Stimulated activated CD8-positive, alpha-beta memory T cell treated with anti-CD3 and anti-CD28 coated beads, Interleukin-2, amount 100 ng/mL, for 1 hour (primary cell): ENCODE data around the gene CLDN22.

ENCODE experiments used
- DNase-seq, 2 donors: peaks; one replicate each; pipeline ENCODE4 v3.0.0-alpha.2; 2020; ENCODE audit warnings: low read depth in 2 of 2

CLDN22 gene

GRCh38 chr4:183321516-183321915, 1.4 kb upstream of the CLDN22 start:
- DNase-seq = no peak

GRCh38 chr4:183321079-183321478, 1.0 kb upstream of the CLDN22 start:
- DNase-seq = no peak

- DNase-seq = no peak
Measured at GRCh38 chr4:183318656-183319055, 1.4 kb downstream of the CLDN22 start.

GRCh38 chr4:183314806-183315205, 5.3 kb downstream of the CLDN22 start:
- DNase-seq = no peak

GRCh38 chr4:183314336-183314735, 5.7 kb downstream of the CLDN22 start:
- DNase-seq = no peak

- DNase-seq = no peak
Measured at GRCh38 chr4:183312841-183313240, 7.2 kb downstream of the CLDN22 start.

GRCh38 chr4:183306811-183307210, 13.3 kb downstream of the CLDN22 start:
- no peak for DNase-seq

GRCh38 chr4:183304538-183304937, 15.5 kb downstream of the CLDN22 start:
- DNase-seq = no peak

- no peak for DNase-seq
Measured at GRCh38 chr4:183304067-183304466, 16.0 kb downstream of the CLDN22 start.

- no peak for DNase-seq
Measured at GRCh38 chr4:183303301-183303700, 16.8 kb downstream of the CLDN22 start.

- no peak for DNase-seq
Measured at GRCh38 chr4:183300655-183301054, 19.4 kb downstream of the CLDN22 start.

- DNase-seq = no peak
Measured at GRCh38 chr4:183300070-183300469, 20.0 kb downstream of the CLDN22 start.

GRCh38 chr4:183299464-183299863, 20.6 kb downstream of the CLDN22 start:
- DNase-seq = no peak

- no peak for DNase-seq
Measured at GRCh38 chr4:183297675-183298074, 22.4 kb downstream of the CLDN22 start.

- no peak for DNase-seq
Measured at GRCh38 chr4:183295711-183296110, 24.4 kb downstream of the CLDN22 start.

GRCh38 chr4:183291070-183291469, 29.0 kb downstream of the CLDN22 start:
- no peak for DNase-seq

GRCh38 chr4:183289688-183290087, 30.4 kb downstream of the CLDN22 start:
- DNase-seq = no peak

GRCh38 chr4:183288955-183289354, 31.1 kb downstream of the CLDN22 start:
- no peak for DNase-seq

- DNase-seq = no peak
Measured at GRCh38 chr4:183287677-183288076, 32.4 kb downstream of the CLDN22 start.

- DNase-seq = no peak
Measured at GRCh38 chr4:183287309-183287659, 32.8 kb downstream of the CLDN22 start.

GRCh38 chr4:183286590-183287308, 33.3 kb downstream of the CLDN22 start:
- no peak for DNase-seq

- DNase-seq = no peak
Measured at GRCh38 chr4:183285886-183286285, 34.2 kb downstream of the CLDN22 start.

- DNase-seq = no peak
Measured at GRCh38 chr4:183284965-183285364, 35.1 kb downstream of the CLDN22 start.

- DNase-seq = no peak
Measured at GRCh38 chr4:183284258-183284785, 35.8 kb downstream of the CLDN22 start.
